PFSK-1 (cell line): Measurements from ENCODE around the gene CCL22.

Source experiments
- POLR2AphosphoS5 ChIP-seq: IDR thresholded peaks from 2 replicates; pipeline ENCODE4 v1.6.1; 2012; ENCODE audit warnings: low read depth, mild to moderate bottlenecking, control low read depth, low read length, moderate library complexity
- REST ChIP-seq, 2 experiments: IDR thresholded peaks; 2 replicates each; pipeline versions ENCODE4 v1.6.1 to v1.8.0; 2011 to 2012; ENCODE audit warnings: low read depth in 2 of 2, low read length in 2 of 2, control low read depth in 1 of 2, inconsistent platforms in 1 of 2, mild to moderate bottlenecking in 1 of 2, moderate library complexity in 1 of 2; ENCODE audit not compliant: insufficient read depth in 1 of 2
- SIN3A ChIP-seq: IDR thresholded peaks from 2 replicates; pipeline ENCODE4 v1.6.1; 2012; ENCODE audit warnings: mild to moderate bottlenecking, low read length, moderate library complexity, borderline replicate concordance; ENCODE audit not compliant: insufficient read depth

- TF ChIP-seq SIN3A = no peak
- TF ChIP-seq POLR2AphosphoS5 = no peak
- TF ChIP-seq REST (IDR thresholded peaks at IDR 0.05; ENCODE audit: insufficient read depth in 1 of 2, low read depth in 2 of 2, low read length in 2 of 2) = no peak
Observed at GRCh38 chr16:57310801-57311200, 47.8 kb upstream of the CCL22 start.
